Natural killer cell treated with Interleukin-12 subunit alpha and Interleukin-12 subunit beta and Interleukin-15 and Interleukin-18, amount 100 ng/mL, for 72 hours (primary cell): Measurements from ENCODE around the gene SCUBE1. TPM values are rescaled to one million over a fixed set of nuclear protein-coding genes. Genes with fewer than 3 reads are reported as not detected.

Experiments used
- ATAC-seq, 2 donors: fragments of 150-1000 bp; cut with Tn5 transposase in 1 of 2; sonication (Bioruptor Pico), chemical (Tn5 transposase) in 1 of 2; 2 replicates each; pipeline ENCODE4 v1.10.0; 2021
- DNase-seq: peaks from one replicate; pipeline ENCODE4 v3.0.0; 2022; ENCODE audit warnings: low spot score
- H3K27ac Mint-ChIP-seq, 2 donors: 1 replicate in 1 of 2; 2 replicates in 1 of 2; pipeline ENCODE4 v1.8.0; 2022; ENCODE audit warnings: mixed read lengths in 2 of 2, mild to moderate bottlenecking in 1 of 2, moderate library complexity in 1 of 2
- H3K27me3 Mint-ChIP-seq, 2 donors: 1 replicate in 1 of 2; 2 replicates in 1 of 2; pipeline ENCODE4 v1.8.0; 2022; ENCODE audit warnings: mixed read lengths in 2 of 2
- H3K36me3 Mint-ChIP-seq: one replicate; pipeline ENCODE4 v1.8.0; 2022; ENCODE audit warnings: mixed read lengths
- H3K4me1 Mint-ChIP-seq, 2 donors: 1 replicate in 1 of 2; 2 replicates in 1 of 2; pipeline ENCODE4 v1.8.0; 2022; ENCODE audit warnings: low read depth in 2 of 2, mixed read lengths in 2 of 2, mild to moderate bottlenecking in 1 of 2
- H3K4me3 Mint-ChIP-seq: one replicate; pipeline ENCODE4 v1.8.0; 2022; ENCODE audit warnings: mixed read lengths
- H3K9me3 Mint-ChIP-seq: 2 replicates; pipeline ENCODE4 v1.8.0; 2022; ENCODE audit warnings: mixed read lengths
- total RNA-seq, 2 donors: library from RNA; stranded (reverse); gene quantifications; one replicate each; pipeline ENCODE4 v1.2.3, GENCODE V29; 2022

The SCUBE1 gene
- total RNA-seq, 2 donors from 2014 or later, result 0.14 TPM; not detected in 1

GRCh38 chr22:43151251-43152002, 191.7 kb downstream of the SCUBE1 start, which contains the start of gene TSPO:
Gene TSPO (plus strand): TSS chr22:43151559. CDS start chr22:43159239, 7,680 bp downstream.
- Mint-ChIP-seq H3K4me3 (peak within 1 kb of the TSS; percentile 96), H3K27me3 (no peaks in the 10 kb centered on the region), H3K4me1 (peaks cover 34 to 35% of the 10 kb centered on the region in 2 donors), H3K9me3 (no peaks in the 10 kb centered on the region), H3K36me3 (no peaks in the 10 kb centered on the region), H3K27ac (peak within 1 kb of the TSS; percentile 85 to 91)
- ATAC-seq, result peak; percentile 83 to 92
- DNase-seq, result peak; percentile 71

- Mint-ChIP-seq H3K27me3 (no peaks in the 10 kb centered on the region), H3K9me3 (no peaks in the 10 kb centered on the region), H3K4me1 (peaks cover 32 to 34% of the 10 kb centered on the region in 2 donors), H3K36me3 (no peaks in the 10 kb centered on the region), H3K4me3 (peak overlapping the region; percentile 96), H3K27ac (peak overlapping the region; percentile 85 to 91)
- ATAC-seq (peak in 1 of 2 donors; percentile 3), DNase-seq (no peak)
Observed at GRCh38 chr22:43150731-43151206, 192.4 kb downstream of the SCUBE1 start.

GRCh38 chr22:43148581-43148980, 194.6 kb downstream of the SCUBE1 start:
- Mint-ChIP-seq H3K27me3 (no peaks in the 10 kb centered on the region), H3K4me3 (peak overlapping the region; percentile 31), H3K27ac (peak overlapping the region; percentile 33 to 70), H3K4me1 (peaks cover 37 to 38% of the 10 kb centered on the region in 2 donors), H3K36me3 (no peaks in the 10 kb centered on the region), H3K9me3 (no peaks in the 10 kb centered on the region)
- peak in 1 of 2 donors; percentile 49 for ATAC-seq
- no peak for DNase-seq

- ATAC-seq (no peak), DNase-seq (no peak)
- Mint-ChIP-seq H3K36me3 (no peaks in the 10 kb centered on the region), H3K9me3 (no peaks in the 10 kb centered on the region), H3K27ac (peak overlapping the region; percentile 60 to 74), H3K4me1 (peaks cover 37% of the 10 kb centered on the region in 2 donors), H3K27me3 (no peaks in the 10 kb centered on the region), H3K4me3 (peak overlapping the region; percentile 72)
Observed at GRCh38 chr22:43147821-43148220, 195.4 kb downstream of the SCUBE1 start.

Other genes starting within 250 kb of the SCUBE1 start
- gene BIK, start 232.6 kb downstream of the SCUBE1 start, total RNA-seq, result not detected
- 10 to 100 TPM; 11.6 to 23.9 TPM for gene MCAT, start 200.0 kb downstream of the SCUBE1 start, total RNA-seq
- gene TSPO, start 191.8 kb downstream of the SCUBE1 start, total RNA-seq, result 100 to 1,000 TPM in 1 of 2 donors, 10 to 100 TPM in 1; 76.4 to 110 TPM
- 10 to 100 TPM; 23.6 to 79.0 TPM for gene TTLL12, start 156.2 kb downstream of the SCUBE1 start, total RNA-seq
- gene MPPED1, start 68.6 kb upstream of the SCUBE1 start, total RNA-seq, result not detected